ENCODE measurements around the gene MYCBPAP.

DNA sequence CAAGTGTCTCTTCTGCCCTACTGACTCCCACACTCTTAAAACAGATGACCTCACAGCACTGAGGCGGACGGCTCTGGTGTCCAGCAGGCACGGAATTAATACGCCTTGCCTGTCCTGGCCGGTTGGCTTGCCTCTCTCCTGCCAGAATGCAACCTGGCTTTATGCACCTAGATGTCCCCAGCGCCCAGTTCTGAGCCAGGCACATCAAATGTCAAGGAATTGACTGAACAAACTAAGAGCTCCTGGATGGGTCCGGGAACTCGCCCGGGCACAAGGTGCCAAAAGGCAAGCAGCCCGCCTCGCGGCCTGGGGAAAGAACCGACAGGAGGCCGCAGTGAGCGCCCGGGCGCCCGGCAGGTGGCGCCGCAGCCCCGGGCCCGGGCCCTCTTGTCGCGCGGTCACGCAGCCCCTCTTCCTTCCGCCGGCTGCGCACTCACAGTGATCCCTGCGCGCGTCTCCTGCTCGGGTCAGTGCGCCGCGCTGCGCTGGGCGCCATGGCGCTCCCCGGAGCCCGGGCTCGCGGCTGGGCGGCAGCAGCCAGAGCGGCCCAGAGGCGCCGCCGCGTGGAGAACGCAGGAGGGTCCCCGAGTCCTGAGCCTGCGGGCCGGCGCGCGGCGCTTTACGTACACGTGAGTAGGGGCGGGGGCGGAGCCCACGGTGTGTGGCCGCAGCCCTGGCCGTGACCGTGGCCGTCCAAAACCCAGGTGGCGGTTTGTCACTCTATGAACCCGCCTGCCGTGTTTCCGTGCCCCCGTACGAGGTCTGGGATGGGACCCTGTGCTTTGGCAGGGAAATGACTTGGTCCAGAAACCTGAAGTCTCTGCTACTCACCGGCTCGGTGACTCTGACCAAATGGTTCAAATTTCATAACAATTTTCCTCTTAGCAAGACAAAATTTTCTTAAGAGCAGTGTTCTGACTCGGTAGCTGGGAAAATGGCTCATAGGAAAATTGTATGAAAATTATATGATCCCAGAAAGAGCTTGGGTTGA is 29.6 kb upstream of the MYCBPAP start, which contains the start of gene RSAD1:
- TF ChIP-seq, protein P1, sequence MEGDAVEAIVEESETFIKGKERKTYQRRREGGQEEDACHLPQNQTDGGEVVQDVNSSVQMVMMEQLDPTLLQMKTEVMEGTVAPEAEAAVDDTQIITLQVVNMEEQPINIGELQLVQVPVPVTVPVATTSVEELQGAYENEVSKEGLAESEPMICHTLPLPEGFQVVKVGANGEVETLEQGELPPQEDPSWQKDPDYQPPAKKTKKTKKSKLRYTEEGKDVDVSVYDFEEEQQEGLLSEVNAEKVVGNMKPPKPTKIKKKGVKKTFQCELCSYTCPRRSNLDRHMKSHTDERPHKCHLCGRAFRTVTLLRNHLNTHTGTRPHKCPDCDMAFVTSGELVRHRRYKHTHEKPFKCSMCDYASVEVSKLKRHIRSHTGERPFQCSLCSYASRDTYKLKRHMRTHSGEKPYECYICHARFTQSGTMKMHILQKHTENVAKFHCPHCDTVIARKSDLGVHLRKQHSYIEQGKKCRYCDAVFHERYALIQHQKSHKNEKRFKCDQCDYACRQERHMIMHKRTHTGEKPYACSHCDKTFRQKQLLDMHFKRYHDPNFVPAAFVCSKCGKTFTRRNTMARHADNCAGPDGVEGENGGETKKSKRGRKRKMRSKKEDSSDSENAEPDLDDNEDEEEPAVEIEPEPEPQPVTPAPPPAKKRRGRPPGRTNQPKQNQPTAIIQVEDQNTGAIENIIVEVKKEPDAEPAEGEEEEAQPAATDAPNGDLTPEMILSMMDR (IDR thresholded peaks at IDR 0.05): peak; percentile 80 to 98 (median 96)
- TF ChIP-seq POLR2A (IDR thresholded peaks at IDR 0.05): peak in 1 of 2 donors; percentile 92
